Islet of Langerhans (tissue), 1 donor: ENCODE measurements around the gene MYH1.
"Not testable (repeated sequence)": the region's sequence is repeated elsewhere in the genome, so short reads cannot be mapped to it uniquely, and the experiment has no call there.

Experiments
- FAIRE-seq: peaks from one replicate; lab custom pipeline; 2011; peaks lifted over from hg19 to GRCh38; lab: Jason Lieb, UNC

MYH1 gene

GRCh38 chr17:10518271-10519037 is at the start of gene MYH1:
MYH1 (minus strand) TSS chr17:10518542; CDS start chr17:10516642, 1,900 bp downstream.
- no peak for FAIRE-seq

DNA sequence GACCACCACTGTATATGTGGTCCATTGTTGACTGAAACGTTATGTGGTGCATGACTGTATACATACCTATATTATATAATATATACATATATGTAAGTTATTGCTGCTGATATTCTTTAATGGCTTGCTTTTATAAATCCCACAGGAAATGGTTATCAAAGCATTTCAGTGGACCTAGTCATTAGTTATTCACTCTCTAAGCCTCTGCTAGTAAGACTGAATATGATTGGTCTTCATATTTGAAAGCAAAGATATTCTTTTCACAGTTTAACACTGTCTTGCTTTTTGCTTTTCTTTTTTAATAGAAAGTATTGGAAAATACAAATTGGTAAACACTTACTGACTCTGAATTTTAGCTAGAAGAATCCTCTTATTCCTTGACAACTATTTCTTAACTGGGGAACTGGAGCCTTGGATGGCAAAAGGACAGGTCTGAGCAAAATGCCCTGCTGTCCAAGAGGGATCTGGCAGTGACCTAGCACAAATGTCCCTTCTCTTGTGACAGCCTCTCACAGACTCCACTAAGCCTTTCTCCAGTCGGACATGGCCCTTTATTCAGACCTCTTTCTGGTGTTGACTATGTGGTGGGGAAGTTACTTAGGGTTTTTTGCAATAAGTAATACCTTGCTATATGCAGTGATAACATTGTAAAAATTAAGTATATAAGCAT is 45.8 kb upstream of the MYH1 start:
- no peak for FAIRE-seq

DNA sequence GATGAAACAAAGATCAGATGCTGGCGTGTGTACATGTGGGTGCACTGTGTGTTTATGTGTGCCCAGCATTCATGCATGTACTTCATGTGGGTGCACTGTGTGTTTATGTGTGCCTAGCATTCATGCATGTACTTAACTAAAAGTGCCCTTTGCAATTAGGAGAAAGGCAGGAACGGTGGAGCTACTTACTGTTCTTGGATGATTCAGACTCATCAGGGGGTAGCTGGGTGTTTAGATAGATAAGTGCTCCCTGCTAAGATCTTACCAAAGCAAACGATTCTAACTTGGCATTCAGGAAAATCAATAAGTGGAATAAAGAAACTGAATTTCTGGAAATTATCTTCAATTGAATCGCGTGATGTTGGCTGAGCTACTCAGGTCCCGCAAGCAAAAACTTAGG is 39.7 kb upstream of the MYH1 start:
- no peak for FAIRE-seq

- no peak for FAIRE-seq
Observed at GRCh38 chr17:10557422-10557821, 39.1 kb upstream of the MYH1 start.

- FAIRE-seq: no peak
Observed at GRCh38 chr17:10556301-10557005, 38.1 kb upstream of the MYH1 start.

GRCh38 chr17:10550014-10550413 is 31.7 kb upstream of the MYH1 start:
- FAIRE-seq: no peak

GRCh38 chr17:10549096-10549842 is 30.9 kb upstream of the MYH1 start, which contains the start of gene MYH2:
MYH2 (minus strand) TSS chr17:10549658; CDS start chr17:10547920, 1,738 bp downstream.
- FAIRE-seq: no peak

DNA sequence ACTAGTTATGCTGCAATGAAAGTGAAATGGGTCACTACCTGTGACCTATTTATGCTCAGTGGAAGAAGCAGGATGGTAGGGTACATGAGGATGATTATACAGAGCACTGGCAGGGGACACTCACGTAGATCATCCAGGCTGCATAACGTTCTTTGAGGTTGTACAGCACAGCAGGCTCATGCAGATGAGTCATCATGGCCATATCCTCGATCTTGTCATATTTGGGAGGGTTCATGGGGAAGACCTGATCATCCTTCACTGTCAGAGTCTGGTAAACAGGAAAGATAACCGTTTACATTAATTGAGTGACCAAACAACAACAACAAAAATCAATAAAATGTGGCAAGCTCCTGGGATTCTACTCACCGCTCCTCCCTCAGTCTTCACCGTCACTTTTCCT is 29.0 kb upstream of the MYH1 start:
- FAIRE-seq: no peak

- FAIRE-seq: not testable (repeated sequence)
Observed at GRCh38 chr17:10543486-10543885, 25.1 kb upstream of the MYH1 start.

GRCh38 chr17:10541179-10541578 is 22.8 kb upstream of the MYH1 start:
- FAIRE-seq: not testable (repeated sequence)

DNA sequence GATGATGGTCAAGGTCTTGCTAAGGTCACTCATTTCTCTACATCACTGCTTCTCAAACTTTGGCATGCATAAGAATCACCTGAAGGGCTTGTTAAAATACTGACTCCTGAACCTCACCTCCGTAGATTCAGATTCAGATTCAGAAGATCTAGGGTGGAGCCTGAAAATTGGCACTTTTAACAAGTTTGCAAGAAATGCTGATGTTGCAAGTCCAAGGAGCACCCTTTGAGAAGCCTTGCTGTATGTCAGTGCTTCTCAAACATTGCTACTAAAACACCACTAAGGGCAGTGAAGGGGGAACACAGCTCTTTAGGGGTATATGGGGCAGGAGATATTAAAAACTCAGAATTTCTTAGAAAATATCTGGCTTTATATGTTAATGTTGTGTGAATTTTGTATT is 13.7 kb upstream of the MYH1 start:
- no peak for FAIRE-seq

DNA sequence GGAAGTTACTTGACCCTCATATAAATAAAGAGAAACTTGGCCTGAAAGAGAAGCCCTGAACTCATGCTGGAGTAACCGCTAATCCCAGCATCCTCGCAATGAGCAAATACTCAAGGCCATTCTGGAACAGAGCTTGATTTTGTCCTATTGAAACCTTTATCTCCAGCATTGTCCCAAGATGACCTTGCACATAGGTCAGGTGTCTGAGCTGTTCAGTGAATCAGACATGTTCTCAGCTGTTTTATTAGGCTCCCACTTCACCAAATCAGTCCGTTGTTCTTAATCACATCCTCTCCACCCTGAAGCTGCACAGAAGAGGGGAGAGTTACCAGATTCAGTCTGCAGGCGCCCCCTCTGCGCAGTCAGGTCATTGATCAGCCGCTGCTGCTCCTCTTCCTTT is 9.1 kb upstream of the MYH1 start:
- FAIRE-seq: no peak

GRCh38 chr17:10526517-10526916 is 8.2 kb upstream of the MYH1 start:
- FAIRE-seq: no peak

- no peak for FAIRE-seq
Observed at GRCh38 chr17:10523064-10523463, 4.7 kb upstream of the MYH1 start.

DNA sequence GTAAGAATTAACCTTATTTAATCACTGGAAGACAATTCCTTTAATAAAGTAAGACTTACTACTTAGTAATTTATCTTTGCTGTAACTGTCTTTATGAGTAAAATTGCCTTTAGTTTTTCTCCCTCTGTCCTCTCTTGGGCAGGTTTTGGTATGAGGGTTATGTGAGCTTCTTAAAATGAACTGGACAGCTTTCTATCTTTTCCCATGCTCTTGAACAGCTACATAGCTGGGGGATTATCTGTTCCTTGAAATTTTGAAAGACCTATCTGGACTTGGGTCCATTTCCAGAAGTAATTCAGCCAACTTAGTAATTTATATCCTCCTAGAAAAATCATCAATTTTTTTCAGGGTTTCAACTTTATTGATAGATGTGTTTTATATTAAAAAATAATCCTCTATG is 3.6 kb upstream of the MYH1 start:
- no peak for FAIRE-seq

DNA sequence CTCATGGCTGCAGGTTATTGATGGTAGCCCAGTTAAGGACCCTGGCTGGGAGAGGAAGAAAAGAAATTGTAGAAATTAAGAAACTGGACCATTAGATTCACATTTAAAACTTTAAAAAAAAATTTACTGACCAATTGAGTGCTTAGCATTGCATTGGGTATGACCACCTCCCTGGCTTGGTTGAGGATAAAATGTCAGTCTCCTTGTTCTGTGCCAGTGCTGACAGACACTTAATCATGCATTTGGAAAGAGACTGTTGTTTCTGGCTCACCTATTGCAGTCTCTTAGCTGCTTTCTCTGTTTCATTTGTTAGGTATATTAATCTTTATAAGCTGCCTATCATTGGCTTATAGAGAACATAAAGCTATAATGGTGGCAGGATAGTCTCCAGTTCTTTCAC is 1.7 kb downstream of the MYH1 start:
- no peak for FAIRE-seq

DNA sequence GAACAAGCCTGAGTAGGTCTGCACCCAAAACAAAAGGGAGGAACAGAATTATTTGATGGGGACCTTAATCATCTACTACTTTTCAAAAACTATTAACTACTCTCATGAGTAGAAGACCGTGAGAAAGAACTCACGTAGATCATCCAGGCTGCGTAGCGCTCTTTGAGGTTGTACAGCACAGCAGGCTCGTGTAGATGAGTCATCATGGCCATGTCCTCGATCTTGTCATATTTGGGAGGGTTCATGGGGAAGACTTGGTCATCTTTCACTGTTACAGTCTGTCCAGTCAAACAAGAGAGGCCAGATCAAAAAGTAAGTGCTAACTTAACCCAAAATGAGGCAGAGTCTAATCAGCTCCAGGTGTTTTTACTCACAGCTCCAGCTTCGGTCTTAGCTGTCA is 2.3 kb downstream of the MYH1 start:
- no peak for FAIRE-seq

DNA sequence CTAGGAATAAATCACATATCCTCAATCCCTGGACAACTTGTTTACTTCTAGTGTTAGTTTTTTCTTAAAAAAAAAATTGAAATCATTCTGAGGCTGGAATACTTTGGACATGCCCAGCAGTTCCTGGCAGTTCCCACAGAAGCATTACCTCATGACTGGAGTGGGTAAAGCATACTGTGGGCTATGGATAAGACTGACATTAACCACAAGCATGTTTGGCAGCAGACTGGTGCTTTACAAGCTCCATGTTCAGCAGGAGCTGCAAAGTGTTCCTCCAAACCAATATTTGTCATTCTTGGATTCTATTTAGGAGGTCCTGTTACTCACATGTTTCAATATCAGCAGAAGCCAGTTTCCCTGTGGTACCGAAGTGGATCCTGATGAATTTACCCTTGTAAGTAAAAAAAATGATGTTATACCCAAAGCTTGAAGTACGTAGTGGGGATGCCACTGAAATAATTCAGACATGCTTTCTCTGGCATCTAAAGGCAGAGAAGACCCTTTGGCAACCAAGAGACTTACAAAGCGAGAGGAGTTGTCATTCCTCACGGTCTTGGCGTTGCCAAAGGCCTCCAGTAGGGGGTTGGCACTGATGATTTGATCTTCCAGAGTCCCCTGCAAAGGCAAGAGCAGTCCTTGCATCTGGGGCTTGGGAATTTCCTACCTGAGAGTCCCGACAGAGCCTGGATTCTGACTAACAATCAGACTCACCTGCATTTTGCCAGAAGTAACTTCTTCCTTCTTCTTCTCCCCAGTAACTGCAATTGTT is 4.9 kb downstream of the MYH1 start:
- FAIRE-seq: no peak

DNA sequence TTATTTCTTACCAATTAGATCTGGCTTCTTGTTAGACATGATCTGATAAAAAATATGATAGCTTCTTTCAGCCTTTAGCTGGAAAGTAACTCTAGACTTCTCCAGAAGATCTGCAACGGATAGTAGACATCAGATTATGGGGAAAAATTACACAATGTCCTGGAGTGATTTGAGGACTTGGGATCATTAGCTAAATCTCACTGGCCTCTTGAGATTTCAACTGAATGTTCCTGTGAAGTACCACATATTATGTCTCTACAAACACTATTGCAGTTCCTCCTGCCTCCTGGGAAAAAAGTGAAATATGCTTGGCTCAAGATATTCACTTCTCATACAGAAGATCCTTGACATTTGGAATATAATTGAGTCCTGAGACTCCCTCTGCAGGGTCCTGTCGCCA is 5.5 kb downstream of the MYH1 start:
- no peak for FAIRE-seq

DNA sequence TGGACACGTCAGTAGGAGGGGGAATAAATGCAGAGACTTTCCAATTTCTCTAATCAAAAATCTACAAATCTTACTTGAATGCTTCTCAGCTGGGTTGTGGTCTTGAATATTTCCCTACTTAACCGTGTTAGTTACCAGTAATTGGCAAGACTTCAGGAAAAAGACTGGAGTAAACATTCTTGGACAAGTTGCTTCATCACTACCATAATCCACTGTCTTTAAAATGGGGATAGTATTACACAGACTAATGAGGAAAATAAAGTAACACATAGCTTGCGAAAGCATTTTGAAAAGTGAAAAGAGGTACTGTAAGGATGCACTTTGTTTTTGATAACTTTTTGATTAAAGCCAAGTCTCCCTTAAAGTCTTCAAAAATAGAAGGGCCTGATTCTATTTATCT is 18.4 kb downstream of the MYH1 start:
- FAIRE-seq: no peak

DNA sequence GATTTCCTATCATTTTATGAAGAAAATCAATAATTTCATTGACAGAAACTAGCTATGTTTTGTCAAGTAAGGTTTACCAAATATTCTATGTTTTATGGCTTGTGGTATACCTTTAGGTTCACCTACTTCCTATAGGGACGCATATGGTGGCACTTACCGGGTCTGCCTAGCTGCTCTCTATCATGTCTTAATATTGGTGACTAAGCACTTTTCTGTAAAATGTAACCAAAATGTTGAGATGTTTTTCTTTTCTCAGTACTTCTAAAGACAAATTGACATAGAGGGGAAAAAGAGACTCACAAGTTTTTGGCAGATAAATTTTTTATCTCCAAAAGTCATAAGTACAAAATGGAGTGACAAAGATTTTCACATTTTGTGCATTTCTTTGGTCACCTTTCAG is 26.3 kb downstream of the MYH1 start:
- FAIRE-seq: no peak

DNA sequence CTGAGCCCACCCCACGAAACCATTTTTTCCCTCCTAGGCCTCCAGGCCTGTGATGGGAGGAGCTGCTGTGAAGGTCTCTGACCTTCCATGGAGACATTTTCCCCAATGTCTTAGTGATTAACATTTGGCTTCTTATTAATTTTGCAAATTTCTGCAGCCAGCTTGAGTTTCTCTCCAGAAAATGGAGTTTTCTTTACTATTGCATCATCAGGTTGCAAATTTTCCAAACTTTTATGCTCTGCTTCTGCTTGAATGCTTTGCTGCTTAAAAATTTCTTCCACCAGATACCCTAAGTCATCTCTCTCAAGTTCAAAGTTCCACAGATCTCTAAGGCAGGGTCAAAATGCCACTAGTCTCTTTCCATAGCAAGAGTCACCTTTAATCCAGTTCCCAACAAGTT is 36.1 kb downstream of the MYH1 start:
- no peak for FAIRE-seq
